ENCODE measurements around the gene ASB2.
A peak's percentile ranks its signal among the peaks of the same experiment; 100 is the strongest.

Gene ASB2

DNA sequence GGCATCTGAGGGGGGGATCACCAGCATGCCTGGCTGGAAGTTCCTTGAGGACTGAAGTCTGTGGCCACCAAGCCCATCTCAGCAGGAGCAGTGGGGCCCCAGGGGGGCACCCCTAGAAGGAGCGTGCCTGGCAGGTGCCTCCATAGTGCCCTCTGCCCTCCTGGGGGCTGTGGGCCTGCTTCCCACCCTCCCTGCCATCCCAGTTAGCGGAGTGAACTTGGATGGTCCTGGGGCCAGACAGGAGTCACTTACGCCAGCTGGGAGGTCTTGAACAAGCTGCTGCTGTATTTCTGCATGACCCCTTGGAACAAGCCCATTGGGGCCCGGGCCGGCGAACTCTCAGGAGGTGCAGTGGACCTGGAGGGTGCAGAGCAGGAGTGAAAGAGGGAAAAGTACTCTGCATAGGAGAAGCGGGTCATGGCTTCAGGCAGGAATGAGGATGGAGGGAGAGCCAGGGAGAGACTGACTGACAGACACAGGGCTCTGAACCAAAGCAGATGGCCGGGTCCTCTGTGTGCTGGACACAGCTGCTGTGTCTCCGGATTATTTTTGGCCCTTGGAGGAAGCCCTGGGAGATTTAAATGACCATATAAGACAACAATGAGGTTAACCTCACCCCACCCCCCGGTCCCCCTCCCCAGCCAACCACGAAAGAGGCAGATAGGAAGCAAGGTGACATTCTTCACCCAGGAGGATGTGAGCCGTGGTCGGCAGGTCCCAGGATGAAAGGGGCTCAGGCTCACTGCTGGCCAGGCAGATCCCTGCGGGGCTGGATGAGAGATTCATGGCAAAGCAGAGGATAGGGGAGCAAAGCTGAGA lies 19.6 kb downstream of the ASB2 start:
- Mint-ChIP-seq H3K27me3 (no peaks in the 10 kb centered on the region), H3K4me1 (peaks cover 92% of the 10 kb centered on the region), H3K27ac (peak overlapping the region; percentile 89), H3K4me3 (peak overlapping the region; percentile 24), H3K36me3 (ENCODE audit: low read depth) (peaks cover 2% of the 10 kb centered on the region), H3K9me3 (no peaks in the 10 kb centered on the region)
- no peak for DNase-seq
- ATAC-seq = no peak

GRCh38 chr14:93955850-93956481 lies 20.4 kb downstream of the ASB2 start:
- H3K4me1 Mint-ChIP-seq = peaks cover 91% of the 10 kb centered on the region
- H3K27me3 Mint-ChIP-seq = no peaks in the 10 kb centered on the region
- H3K4me3 Mint-ChIP-seq = peak overlapping the region; percentile 81
- peak overlapping the region; percentile 89 for H3K27ac Mint-ChIP-seq
- DNase-seq = no peak
- no peak for ATAC-seq
- H3K9me3 Mint-ChIP-seq = no peaks in the 10 kb centered on the region
- H3K36me3 Mint-ChIP-seq (ENCODE audit: low read depth) = peaks cover 2% of the 10 kb centered on the region

GRCh38 chr14:93954900-93955849 lies 21.2 kb downstream of the ASB2 start:
- H3K27me3 Mint-ChIP-seq = no peaks in the 10 kb centered on the region
- no peak for ATAC-seq

DNA sequence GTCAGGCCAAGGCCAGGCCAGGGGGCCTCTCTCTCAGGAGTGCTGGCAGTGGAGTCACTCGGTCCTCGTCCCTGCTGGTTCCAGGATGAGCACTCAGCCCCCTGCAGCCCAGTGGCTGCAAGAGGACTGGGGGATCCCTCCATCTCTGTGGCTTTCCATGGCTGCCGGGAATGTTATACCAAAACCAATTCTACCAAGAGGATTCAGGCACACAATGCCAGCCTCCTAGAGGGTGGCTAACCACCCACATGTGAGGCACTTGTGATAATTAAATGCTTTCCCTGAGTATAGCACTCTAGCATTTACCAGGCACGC lies 21.9 kb downstream of the ASB2 start:
- ATAC-seq = no peak

More at GRCh38 chr14:93954900-93955849, 21.2 kb downstream of the ASB2 start:
- no peaks in the 10 kb centered on the region for H3K9me3 Mint-ChIP-seq
- peak overlapping the region; percentile 89 for H3K27ac Mint-ChIP-seq
- peak overlapping the region; percentile 81 for H3K4me3 Mint-ChIP-seq
- DNase-seq = peak; percentile 53
- peaks cover 2% of the 10 kb centered on the region for H3K36me3 Mint-ChIP-seq (ENCODE audit: low read depth)
- peaks cover 86% of the 10 kb centered on the region for H3K4me1 Mint-ChIP-seq

GRCh38 chr14:93953739-93954515 lies 22.4 kb downstream of the ASB2 start:
- Mint-ChIP-seq H3K4me1 (peaks cover 73% of the 10 kb centered on the region), H3K27me3 (no peaks in the 10 kb centered on the region), H3K36me3 (ENCODE audit: low read depth) (peaks cover 2% of the 10 kb centered on the region), H3K4me3 (peak overlapping the region; percentile 81), H3K9me3 (no peaks in the 10 kb centered on the region), H3K27ac (peak overlapping the region; percentile 55)
- DNase-seq (no peak), ATAC-seq (no peak)

More for the DNA sequence above, 21.9 kb downstream of the ASB2 start:
- peaks cover 79% of the 10 kb centered on the region for H3K4me1 Mint-ChIP-seq
- H3K9me3 Mint-ChIP-seq = no peaks in the 10 kb centered on the region
- H3K27me3 Mint-ChIP-seq = no peaks in the 10 kb centered on the region
- no peak for DNase-seq
- peak overlapping the region; percentile 89 for H3K27ac Mint-ChIP-seq
- H3K36me3 Mint-ChIP-seq (ENCODE audit: low read depth) = peaks cover 2% of the 10 kb centered on the region
- peak overlapping the region; percentile 81 for H3K4me3 Mint-ChIP-seq

DNA sequence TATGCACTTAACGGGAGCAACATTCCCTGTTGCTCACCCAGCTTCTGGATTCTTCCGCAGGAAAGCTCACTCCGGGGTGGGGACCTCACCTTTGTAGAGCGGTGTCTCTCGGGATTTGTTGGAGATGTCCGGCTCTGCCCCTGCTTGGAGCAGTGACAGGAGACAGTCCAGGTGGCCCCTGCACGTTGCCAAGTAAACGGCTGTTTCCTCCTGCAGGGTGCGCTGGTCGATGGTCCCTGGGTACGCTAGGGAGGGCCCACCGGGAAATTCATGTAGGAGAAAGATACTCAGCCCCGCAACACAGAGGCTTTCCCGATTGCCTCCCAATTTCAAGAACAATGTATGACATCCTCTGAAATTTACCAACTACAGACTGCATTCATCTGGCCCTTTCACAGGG lies 23.1 kb downstream of the ASB2 start:
- peak overlapping the region; percentile 42 for H3K4me3 Mint-ChIP-seq
- H3K27me3 Mint-ChIP-seq = no peaks in the 10 kb centered on the region
- no peak for ATAC-seq
- H3K27ac Mint-ChIP-seq = no peak overlapping the region
- peaks cover 67% of the 10 kb centered on the region for H3K4me1 Mint-ChIP-seq
- H3K9me3 Mint-ChIP-seq = no peaks in the 10 kb centered on the region
- no peak for DNase-seq
- H3K36me3 Mint-ChIP-seq (ENCODE audit: low read depth) = peaks cover 2% of the 10 kb centered on the region

- ATAC-seq (no peak), DNase-seq (no peak)
- Mint-ChIP-seq H3K27me3 (no peaks in the 10 kb centered on the region), H3K36me3 (ENCODE audit: low read depth) (peaks cover 2% of the 10 kb centered on the region), H3K9me3 (no peaks in the 10 kb centered on the region), H3K27ac (no peak overlapping the region), H3K4me1 (peaks cover 62% of the 10 kb centered on the region), H3K4me3 (no peak overlapping the region)
These were observed 23.5 kb downstream of the ASB2 start for GRCh38 chr14:93952829-93953228.

GRCh38 chr14:93951635-93952540 lies 24.5 kb downstream of the ASB2 start:
- Mint-ChIP-seq H3K27me3 (no peaks in the 10 kb centered on the region), H3K36me3 (ENCODE audit: low read depth) (peaks cover 2% of the 10 kb centered on the region), H3K27ac (peak overlapping the region; percentile 22), H3K4me3 (no peak overlapping the region), H3K4me1 (peaks cover 53% of the 10 kb centered on the region), H3K9me3 (no peaks in the 10 kb centered on the region)
- ATAC-seq (no peak), DNase-seq (no peak)

- Mint-ChIP-seq H3K4me1 (peaks cover 45% of the 10 kb centered on the region), H3K27ac (peak overlapping the region; percentile 22), H3K27me3 (no peaks in the 10 kb centered on the region), H3K9me3 (no peaks in the 10 kb centered on the region), H3K4me3 (no peak overlapping the region), H3K36me3 (ENCODE audit: low read depth) (peaks cover 5% of the 10 kb centered on the region)
- peak; percentile 11 for ATAC-seq
- no peak for DNase-seq
These were observed 25.3 kb downstream of the ASB2 start for GRCh38 chr14:93950948-93951634.

- Mint-ChIP-seq H3K27ac (no peak overlapping the region), H3K9me3 (no peaks in the 10 kb centered on the region), H3K27me3 (no peaks in the 10 kb centered on the region), H3K4me1 (peaks cover 30% of the 10 kb centered on the region), H3K4me3 (no peak overlapping the region), H3K36me3 (ENCODE audit: low read depth) (peaks cover 5% of the 10 kb centered on the region)
- DNase-seq = no peak
- ATAC-seq = no peak
These were observed 26.8 kb downstream of the ASB2 start for GRCh38 chr14:93949511-93950075.

- ATAC-seq (no peak), DNase-seq (no peak)
- no peak overlapping the region for H3K27ac Mint-ChIP-seq
- peaks cover 11% of the 10 kb centered on the region for H3K4me1 Mint-ChIP-seq
- H3K9me3 Mint-ChIP-seq = no peaks in the 10 kb centered on the region
- H3K27me3 Mint-ChIP-seq = no peaks in the 10 kb centered on the region
- H3K36me3 Mint-ChIP-seq (ENCODE audit: low read depth) = peaks cover 3% of the 10 kb centered on the region
- no peak overlapping the region for H3K4me3 Mint-ChIP-seq
These were observed 29.1 kb downstream of the ASB2 start for GRCh38 chr14:93947282-93947681.

GRCh38 chr14:93946541-93947090 lies 29.8 kb downstream of the ASB2 start:
- Mint-ChIP-seq H3K27ac (no peak overlapping the region), H3K36me3 (ENCODE audit: low read depth) (peaks cover 3% of the 10 kb centered on the region), H3K4me1 (peaks cover 8% of the 10 kb centered on the region), H3K4me3 (no peak overlapping the region), H3K9me3 (no peaks in the 10 kb centered on the region), H3K27me3 (no peaks in the 10 kb centered on the region)
- no peak for DNase-seq
- no peak for ATAC-seq
